SU-DHL-6 (cell line): ENCODE data around the gene INPP5A.

Experiments used
- H2AFZ ChIP-seq: fragments of 200-600 bp; sonication (generic); 2 replicates; pipeline ENCODE4 v1.6.1; 2014; ENCODE audit warnings: low read depth, mild to moderate bottlenecking, moderate library complexity, mixed read lengths, antibody characterized with exemption, low read length; ENCODE audit not compliant: severe bottlenecking
- H3F3A ChIP-seq: fragments of 200-600 bp; shearing (Covaris generic); 2 replicates; pipeline ENCODE4 v1.6.0; 2016; ENCODE audit warnings: antibody characterized with exemption, mild to moderate bottlenecking; ENCODE audit not compliant: insufficient read depth
- H3K27ac ChIP-seq: fragments of 200-600 bp; sonication (generic); 2 replicates; pipeline ENCODE4 v1.5.1; 2016; ENCODE audit warnings: low read depth, mild to moderate bottlenecking, low read length, moderate library complexity, mixed read lengths
- H3K27me3 ChIP-seq: fragments of 200-600 bp; sonication (generic), shearing (Covaris generic); 2 replicates; pipeline ENCODE4 v1.6.0; 2014; ENCODE audit warnings: mild to moderate bottlenecking, low read length
- H3K36me3 ChIP-seq: fragments of 200-600 bp; sonication (generic); 2 replicates; pipeline ENCODE4 v1.6.1; 2014; ENCODE audit warnings: mild to moderate bottlenecking, low read length, mixed read lengths
- H3K4me2 ChIP-seq: fragments of 300-600, 200-600 bp; shearing (Covaris generic), sonication (generic); 2 replicates; pipeline ENCODE4 v1.6.0; 2014; ENCODE audit warnings: low read length, low read depth, mild to moderate bottlenecking; ENCODE audit not compliant: poor library complexity, severe bottlenecking
- H3K4me3 ChIP-seq: fragments of 200-600 bp; sonication (generic); 2 replicates; pipeline ENCODE4 v1.5.1; 2014; ENCODE audit warnings: antibody characterized with exemption, low read length, mild to moderate bottlenecking, mixed read lengths; ENCODE audit not compliant: insufficient read depth, poor library complexity, severe bottlenecking
- H3K79me2 ChIP-seq: fragments of 200-600 bp; sonication (generic); 2 replicates; pipeline ENCODE4 v1.6.1; 2014; ENCODE audit warnings: mild to moderate bottlenecking, low read length, moderate library complexity; ENCODE audit not compliant: insufficient read depth
- H3K9ac ChIP-seq: fragments of 200-600 bp; sonication (generic); 2 replicates; pipeline ENCODE4 v1.7.0; 2014; ENCODE audit warnings: mild to moderate bottlenecking, low read length
- H3K9me2 ChIP-seq: fragments of 200-600 bp; sonication (generic); replicated peaks from 2 replicates; pipeline ENCODE4 v1.6.1; 2014; ENCODE audit warnings: low read length; ENCODE audit not compliant: insufficient read depth
- H3K9me3 ChIP-seq: fragments of 200-600 bp; sonication (generic); 2 replicates; pipeline ENCODE4 v1.6.1; 2014; ENCODE audit warnings: low read length, mixed read lengths; ENCODE audit not compliant: insufficient read depth
- H4K20me1 ChIP-seq: fragments of 200-600 bp; sonication (generic); 2 replicates; pipeline ENCODE4 v1.6.1; 2014; ENCODE audit warnings: low read depth, mild to moderate bottlenecking, antibody characterized with exemption, low read length, moderate library complexity, mixed read lengths
- EZH2phosphoT487 ChIP-seq: fragments of 200-600 bp; sonication (generic), shearing (Covaris generic); conservative IDR thresholded peaks from 2 replicates; pipeline ENCODE4 v1.6.1; 2018; ENCODE audit warnings: mild to moderate bottlenecking, antibody characterized with exemption, low read length, moderate library complexity, mixed read lengths
- TF ChIP-seq, protein P1 (sequence below): fragments of 200-600 bp; sonication (generic); IDR thresholded peaks from one replicate; pipeline ENCODE4 v1.5.1; 2017; ENCODE audit warnings: antibody characterized with exemption, mild to moderate bottlenecking, low read length, moderate library complexity; ENCODE audit not compliant: insufficient read depth, poor library complexity, severe bottlenecking

The INPP5A gene

DNA sequence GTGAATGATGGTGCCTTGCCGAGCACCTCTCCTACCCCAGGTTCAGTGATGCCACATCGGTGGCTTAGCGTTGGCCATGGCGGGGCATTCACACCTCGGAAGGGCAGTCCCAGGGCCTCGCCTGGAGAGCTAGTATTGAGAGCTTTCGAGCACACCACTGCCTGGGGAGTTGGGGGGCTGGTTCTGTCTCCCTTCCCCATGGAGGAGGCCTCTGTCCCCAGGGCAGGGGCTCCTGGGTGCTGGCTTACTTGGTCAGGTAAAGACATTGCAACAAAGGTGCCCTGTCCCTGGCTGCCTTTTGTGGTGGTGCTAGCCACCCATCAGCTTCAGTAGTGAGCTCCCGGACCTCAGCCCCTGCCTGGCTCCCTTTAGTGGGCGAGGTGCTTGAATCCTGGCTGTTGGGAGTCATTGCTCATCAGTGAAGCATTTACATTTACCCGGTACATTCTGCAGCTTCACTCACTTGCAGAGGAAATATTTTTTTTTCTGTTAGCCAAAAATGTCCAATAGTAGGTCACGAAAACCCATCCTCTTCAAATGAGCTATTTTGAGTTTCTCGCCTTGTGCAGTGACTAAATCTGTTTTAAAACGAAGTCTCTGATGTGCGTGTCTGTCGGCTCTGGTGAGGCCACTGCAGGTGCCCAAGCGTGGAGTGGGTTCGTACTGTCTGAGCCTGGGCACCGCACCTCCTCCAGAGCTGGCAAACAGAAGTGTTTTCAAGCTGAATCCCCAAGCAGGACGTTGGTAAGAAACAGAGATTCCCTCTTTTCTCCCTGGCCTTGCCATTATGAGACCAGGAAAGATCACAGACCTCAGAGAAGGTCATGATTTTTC, 95.5 kb downstream of the INPP5A start:
- Histone ChIP-seq H3K4me2 (no peak overlapping the region), H3K27ac (no peak overlapping the region), H3K36me3 (no peaks in the 10 kb centered on the region), H3K9me2 (no peaks in the 10 kb centered on the region), H3K9ac (no peak overlapping the region), H3K9me3 (no peaks in the 10 kb centered on the region), H4K20me1 (no peaks in the 10 kb centered on the region), H3K79me2 (no peaks in the 10 kb centered on the region), H3F3A (no peaks in the 10 kb centered on the region), H3K4me3 (no peak overlapping the region), H2AFZ (no peak overlapping the region), H3K27me3 (no peaks in the 10 kb centered on the region)
- TF ChIP-seq EZH2phosphoT487: no peak
- TF ChIP-seq, protein P1, sequence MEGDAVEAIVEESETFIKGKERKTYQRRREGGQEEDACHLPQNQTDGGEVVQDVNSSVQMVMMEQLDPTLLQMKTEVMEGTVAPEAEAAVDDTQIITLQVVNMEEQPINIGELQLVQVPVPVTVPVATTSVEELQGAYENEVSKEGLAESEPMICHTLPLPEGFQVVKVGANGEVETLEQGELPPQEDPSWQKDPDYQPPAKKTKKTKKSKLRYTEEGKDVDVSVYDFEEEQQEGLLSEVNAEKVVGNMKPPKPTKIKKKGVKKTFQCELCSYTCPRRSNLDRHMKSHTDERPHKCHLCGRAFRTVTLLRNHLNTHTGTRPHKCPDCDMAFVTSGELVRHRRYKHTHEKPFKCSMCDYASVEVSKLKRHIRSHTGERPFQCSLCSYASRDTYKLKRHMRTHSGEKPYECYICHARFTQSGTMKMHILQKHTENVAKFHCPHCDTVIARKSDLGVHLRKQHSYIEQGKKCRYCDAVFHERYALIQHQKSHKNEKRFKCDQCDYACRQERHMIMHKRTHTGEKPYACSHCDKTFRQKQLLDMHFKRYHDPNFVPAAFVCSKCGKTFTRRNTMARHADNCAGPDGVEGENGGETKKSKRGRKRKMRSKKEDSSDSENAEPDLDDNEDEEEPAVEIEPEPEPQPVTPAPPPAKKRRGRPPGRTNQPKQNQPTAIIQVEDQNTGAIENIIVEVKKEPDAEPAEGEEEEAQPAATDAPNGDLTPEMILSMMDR: no peak

DNA sequence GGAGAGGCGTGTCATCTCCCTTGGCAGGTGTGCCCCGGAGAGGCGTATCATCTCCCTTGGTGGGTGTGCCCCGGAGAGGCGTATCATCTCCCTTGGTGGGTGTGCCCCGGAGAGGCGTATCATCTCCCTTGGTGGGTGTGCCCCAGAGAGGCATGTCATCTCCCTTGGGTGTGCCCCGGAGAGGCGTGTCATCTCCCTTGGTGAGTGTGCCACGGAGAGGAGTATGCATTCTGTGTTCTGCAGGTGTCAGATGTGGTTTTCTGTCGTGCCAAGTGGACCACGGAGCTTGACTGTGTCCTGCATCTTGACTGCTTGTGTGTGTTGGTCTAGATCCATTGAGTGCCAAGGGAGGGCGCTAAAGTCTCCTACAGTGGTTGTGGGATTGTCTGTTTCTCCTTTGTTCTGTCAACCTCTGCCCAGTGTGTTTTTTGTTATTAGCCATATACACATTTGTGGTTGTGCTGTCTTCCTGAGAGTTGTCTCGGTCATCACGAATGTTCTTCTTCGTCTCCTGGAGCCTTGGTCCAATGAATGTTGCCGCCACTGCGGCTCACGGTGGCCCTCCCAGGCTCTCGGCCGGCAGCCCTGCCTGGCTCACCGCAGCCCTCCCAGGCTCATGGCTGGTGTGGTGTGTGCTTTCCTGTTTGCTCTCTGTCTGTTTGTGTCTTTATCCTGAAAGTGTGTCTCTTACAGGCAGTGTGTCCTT, 96.8 kb downstream of the INPP5A start:
- no peaks in the 10 kb centered on the region for H3K36me3 ChIP-seq
- no peak overlapping the region for H3K4me3 ChIP-seq
- no peaks in the 10 kb centered on the region for H3K79me2 ChIP-seq
- H3K27ac ChIP-seq: no peak overlapping the region
- H3K27me3 ChIP-seq: no peaks in the 10 kb centered on the region
- no peaks in the 10 kb centered on the region for H4K20me1 ChIP-seq
- H3K9me2 ChIP-seq: no peaks in the 10 kb centered on the region
- no peak overlapping the region for H2AFZ ChIP-seq
- no peaks in the 10 kb centered on the region for H3K9me3 ChIP-seq
- no peak for TF ChIP-seq EZH2phosphoT487
- TF ChIP-seq, protein P1: no peak
- H3K9ac ChIP-seq: no peak overlapping the region
- no peaks in the 10 kb centered on the region for H3F3A ChIP-seq
- H3K4me2 ChIP-seq: no peak overlapping the region

DNA sequence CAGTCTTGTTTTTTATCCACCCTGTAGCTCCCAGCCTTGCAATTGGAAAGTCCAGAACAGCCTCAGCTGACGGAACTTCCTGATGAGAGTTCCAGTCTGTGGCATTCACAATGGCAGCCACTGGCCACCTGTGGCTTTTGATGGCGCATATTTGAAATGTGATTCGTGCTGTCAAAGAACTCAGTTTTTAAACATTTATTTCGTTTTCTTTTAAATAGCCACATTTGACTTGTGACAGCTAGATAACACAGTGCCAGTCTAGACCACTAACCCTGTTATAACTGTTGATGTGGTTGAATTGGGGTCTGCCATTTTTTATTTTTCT, 97.3 kb downstream of the INPP5A start:
- no peaks in the 10 kb centered on the region for H3F3A ChIP-seq

More for the DNA sequence above, 97.3 kb downstream of the INPP5A start:
- Histone ChIP-seq H3K9ac (no peak overlapping the region), H2AFZ (no peak overlapping the region), H3K9me2 (no peaks in the 10 kb centered on the region), H3K36me3 (no peaks in the 10 kb centered on the region), H4K20me1 (no peaks in the 10 kb centered on the region), H3K4me3 (no peak overlapping the region), H3K27me3 (no peaks in the 10 kb centered on the region), H3K79me2 (no peaks in the 10 kb centered on the region), H3K9me3 (no peaks in the 10 kb centered on the region), H3K4me2 (no peak overlapping the region), H3K27ac (no peak overlapping the region)
- TF ChIP-seq EZH2phosphoT487: no peak
- TF ChIP-seq, protein P1: no peak
